ENCODE measurements around the gene PITPNM1.
"Not testable (repeated sequence)": the region's sequence is repeated elsewhere in the genome, so short reads cannot be mapped to it uniquely, and the experiment has no call there.

PITPNM1 gene

GRCh38 chr11:67504950-67505581 lies at the start of gene PITPNM1:
TSS of gene PITPNM1 (minus strand) at chr11:67505363. CDS start at chr11:67504180, 1,183 bp downstream.
- peak; percentile 80 for DNase-seq (ENCODE audit: low spot score)

- not testable (repeated sequence) for DNase-seq (ENCODE audit: low spot score)
Observed at GRCh38 chr11:67551697-67552096, 46.5 kb upstream of the PITPNM1 start.

- DNase-seq (ENCODE audit: low spot score): no peak
Observed at GRCh38 chr11:67551127-67551526, 46.0 kb upstream of the PITPNM1 start.

- DNase-seq (ENCODE audit: low spot score): no peak
Observed at GRCh38 chr11:67548555-67549110, 43.5 kb upstream of the PITPNM1 start.

GRCh38 chr11:67548112-67548511 lies 42.9 kb upstream of the PITPNM1 start:
- not testable (repeated sequence) for DNase-seq (ENCODE audit: low spot score)

- DNase-seq (ENCODE audit: low spot score): no peak
Observed at GRCh38 chr11:67545280-67545679, 40.1 kb upstream of the PITPNM1 start.

- no peak for DNase-seq (ENCODE audit: low spot score)
Observed at GRCh38 chr11:67544616-67545242, 39.6 kb upstream of the PITPNM1 start.

GRCh38 chr11:67543585-67543984 lies 38.4 kb upstream of the PITPNM1 start:
- no peak for DNase-seq (ENCODE audit: low spot score)

GRCh38 chr11:67542971-67543370 lies 37.8 kb upstream of the PITPNM1 start:
- DNase-seq (ENCODE audit: low spot score): no peak

- no peak for DNase-seq (ENCODE audit: low spot score)
Observed at GRCh38 chr11:67542169-67542568, 37.0 kb upstream of the PITPNM1 start.

GRCh38 chr11:67541198-67541597 lies 36.0 kb upstream of the PITPNM1 start:
- no peak for DNase-seq (ENCODE audit: low spot score)

GRCh38 chr11:67539550-67539949 lies 34.4 kb upstream of the PITPNM1 start:
- DNase-seq (ENCODE audit: low spot score): no peak

GRCh38 chr11:67538823-67539505 lies 33.8 kb upstream of the PITPNM1 start:
- no peak for DNase-seq (ENCODE audit: low spot score)

- no peak for DNase-seq (ENCODE audit: low spot score)
Observed at GRCh38 chr11:67538306-67538705, 33.1 kb upstream of the PITPNM1 start.

- DNase-seq (ENCODE audit: low spot score): no peak
Observed at GRCh38 chr11:67535561-67535960, 30.4 kb upstream of the PITPNM1 start.

GRCh38 chr11:67534070-67534679 lies 29.0 kb upstream of the PITPNM1 start:
- DNase-seq (ENCODE audit: low spot score): no peak

GRCh38 chr11:67532889-67533288 lies 27.7 kb upstream of the PITPNM1 start:
- DNase-seq (ENCODE audit: low spot score): no peak

GRCh38 chr11:67530282-67530592 lies 25.1 kb upstream of the PITPNM1 start:
- no peak for DNase-seq (ENCODE audit: low spot score)

- no peak for DNase-seq (ENCODE audit: low spot score)
Observed at GRCh38 chr11:67528376-67528775, 23.2 kb upstream of the PITPNM1 start.

GRCh38 chr11:67525275-67525976 lies 20.3 kb upstream of the PITPNM1 start:
- no peak for DNase-seq (ENCODE audit: low spot score)

GRCh38 chr11:67524480-67524808 lies 19.3 kb upstream of the PITPNM1 start:
- no peak for DNase-seq (ENCODE audit: low spot score)

Measured in activated CD4-positive, alpha-beta T cell treated with anti-CD3 and anti-CD28 coated beads, Interleukin-2, Interleukin-4, amounts not matched to agents 100 ng/mL and 50 ng/mL, durations not matched to agents 16 hours and 8 hours (primary cell).